Spleen (tissue), 11 donors: ENCODE measurements around the gene ETF1. TPM values are rescaled to one million over a fixed set of nuclear protein-coding genes. Genes with fewer than 3 reads are reported as not detected.

ENCODE experiments used
- DNase-seq: peaks from one replicate; pipeline ENCODE4 v3.0.0-alpha.2; 2020
- H3K27ac ChIP-seq, 8 donors: fragments of 200-600 bp; sonication (generic) in 7 of 8; 1 replicate in 4 of 8; 2 replicates in 4 of 8; pipeline versions ENCODE4 v1.5.0 to v1.8.0; 2016 to 2021; ENCODE audit warnings: inconsistent platforms in 4 of 8, mild to moderate bottlenecking in 4 of 8, moderate library complexity in 1 of 8
- H3K27me3 ChIP-seq, 7 donors: fragments of 200-600 bp; sonication (generic) in 6 of 7; replicated peaks in 1 of 7; 1 replicate in 4 of 7; 2 replicates in 3 of 7; pipeline versions ENCODE4 v1.5.0 to v1.8.0; 2016 to 2021; ENCODE audit warnings: inconsistent platforms in 3 of 7, mild to moderate bottlenecking in 1 of 7
- H3K36me3 ChIP-seq, 6 donors: fragments of 200-600 bp; sonication (generic) in 5 of 6; 1 replicate in 4 of 6; 2 replicates in 2 of 6; pipeline versions ENCODE4 v1.5.0 to v1.8.0; 2016 to 2021; ENCODE audit warnings: inconsistent platforms in 2 of 6
- H3K4me1 ChIP-seq, 6 donors: fragments of 200-600 bp; sonication (generic) in 5 of 6; 1 replicate in 3 of 6; 2 replicates in 3 of 6; pipeline versions ENCODE4 v1.5.0 to v1.8.0; 2016 to 2021; ENCODE audit warnings: inconsistent platforms in 3 of 6
- H3K4me3 ChIP-seq, 8 donors: fragments of 200-600 bp; sonication (generic) in 7 of 8; 1 replicate in 4 of 8; 2 replicates in 4 of 8; pipeline versions ENCODE4 v1.5.0 to v1.8.0; 2016 to 2021; ENCODE audit warnings: inconsistent platforms in 4 of 8, mild to moderate bottlenecking in 4 of 8, moderate library complexity in 2 of 8
- H3K9me3 ChIP-seq, 8 donors: fragments of 200-600 bp; sonication (generic) in 7 of 8; 1 replicate in 4 of 8; 2 replicates in 4 of 8; pipeline versions ENCODE4 v1.5.0 to v1.8.0; 2016 to 2021; ENCODE audit warnings: inconsistent platforms in 4 of 8
- CTCF ChIP-seq, 11 experiments: fragments of 200-600 bp in 7 of 11; fragments of 450-650 bp in 4 of 11; sonication (generic) in 4 of 11; IDR thresholded peaks in 8 of 11; conservative IDR thresholded peaks in 3 of 11; 1 replicate in 7 of 11; 2 replicates in 4 of 11; pipeline versions ENCODE4 v1.4.0 to v1.8.0; 2016 to 2021; ENCODE audit warnings: antibody characterized with exemption in 11 of 11, inconsistent platforms in 4 of 11, mild to moderate bottlenecking in 1 of 11
- POLR2A ChIP-seq, 3 donors: fragments of 450-650 bp; IDR thresholded peaks; one replicate each; pipeline ENCODE4 v1.5.1; 2017; ENCODE audit warnings: antibody characterized with exemption in 3 of 3, mild to moderate bottlenecking in 1 of 3
- POLR2AphosphoS5 ChIP-seq, 3 donors: sonication (generic); formaldehyde crosslinking; IDR thresholded peaks; one replicate each; pipeline ENCODE4 v1.5.1; 2017; ENCODE audit warnings: antibody characterized with exemption in 3 of 3
- WGBS, 5 donors: extraction: QIAGEN DNeasy Blood & Tissue Kit in 3 of 5; methylation state at CpG; one replicate each; pipeline versions ENCODE4 v1.1.5 to v1.1.7; 2013 to 2018; 5-methylcytosine and 5-hydroxymethylcytosine counted together
- intact Hi-C: fragments of 100-400 bp; cut with DNase I; formaldehyde crosslinking; loops from one replicate; pipeline ENCODE4 v1.15.0; 2023; ENCODE audit warnings: low total_unique reads
- polyA plus RNA-seq, 3 donors: library from polyadenylated mRNA; stranded (reverse); fragments of 200-250 nt; gene quantifications; one replicate each; pipeline ENCODE4 v1.2.1, GENCODE V29; 2013
- total RNA-seq, 7 donors: library from RNA; depleted of rRNA in 3 of 7; stranded (reverse); fragments of >200 nt in 3 of 7; fragmentation: NEBNext Ultra II Directional in 4 of 7; extraction: Animal tissue kit (Norgen Biotek cat#: 25700) in 4 of 7; gene quantifications; one replicate each; pipeline versions ENCODE4 v1.1.0 to v1.2.1, GENCODE V29; 2016 to 2021
- donor health status: healthy with polysubstance abuse.
- donor health status: DM: no; HTN: no; CAD: no; lungs with moderate emphysema.
- donor health status: DM: no; HTN: no; CAD: no.
- donor health status: Bipolar disorder and iron deficiency.
- donor health status: healthy.
- donor health status: DM: no; HTN: no; CAD: no.
- donor health status: DM: yes; HTN: yes; CAD: no.

ETF1 gene
- total and polyA plus RNA-seq, 10 donors, result 21.3 to 78.8 (median 54.0) TPM

- H3K27me3 ChIP-seq, result no peaks in the 10 kb centered on the region
- intact Hi-C loops, result no loop called here
- DNase-seq, result no peak
- H3K27ac ChIP-seq, result no peak overlapping the region
- WGBS, 5 donors, result 89 to 96% (median 93%) methylated on average over 6 of the region's 6 CpGs
- no peak overlapping the region for H3K4me3 ChIP-seq
- no peaks in the 10 kb centered on the region for H3K9me3 ChIP-seq
- H3K36me3 ChIP-seq, result no peaks in the 10 kb centered on the region
- no peak for TF ChIP-seq POLR2AphosphoS5 (IDR thresholded peaks at IDR 0.05)
- no peak for TF ChIP-seq POLR2A (IDR thresholded peaks at IDR 0.05)
- no peak for TF ChIP-seq CTCF (IDR thresholded peaks at IDR 0.05 in 8 of 11, conservative IDR thresholded peaks at IDR 0.05 in 3 of 11)
- H3K4me1 ChIP-seq, result peaks cover 33 to 73% (median 61%) of the 10 kb centered on the region in 6 donors
Observed at GRCh38 chr5:138545919-138546562, 3.0 kb upstream of the ETF1 start.

GRCh38 chr5:138544181-138545134 is 1.4 kb upstream of the ETF1 start:
- peak overlapping the region; percentile 95 to 100 (median 99) for H3K27ac ChIP-seq
- H3K4me3 ChIP-seq, result peak overlapping the region; percentile 55 to 96 (median 81)
- no peak for DNase-seq
- H3K36me3 ChIP-seq, result peaks cover 0 to 5% (median 0%) of the 10 kb centered on the region in 6 donors
- intact Hi-C loops, result no loop called here
- peaks cover 49 to 88% (median 76%) of the 10 kb centered on the region in 6 donors for H3K4me1 ChIP-seq
- TF ChIP-seq POLR2AphosphoS5 (IDR thresholded peaks at IDR 0.05) (no peak), CTCF (IDR thresholded peaks at IDR 0.05 in 8 of 11, conservative IDR thresholded peaks at IDR 0.05 in 3 of 11) (no peak), POLR2A (IDR thresholded peaks at IDR 0.05) (no peak)
- no peaks in the 10 kb centered on the region for H3K27me3 ChIP-seq
- H3K9me3 ChIP-seq, result no peaks in the 10 kb centered on the region
- WGBS, 5 donors, result 58 to 65% (median 64%) methylated on average over 16 of the region's 16 CpGs

- Histone ChIP-seq H3K27me3 (no peaks in the 10 kb centered on the region), H3K27ac (peak overlapping the region; percentile 95 to 100 (median 99)), H3K36me3 (peaks cover 0 to 7% (median 0%) of the 10 kb centered on the region in 6 donors), H3K9me3 (no peaks in the 10 kb centered on the region), H3K4me1 (peaks cover 52 to 88% (median 76%) of the 10 kb centered on the region in 6 donors), H3K4me3 (peak overlapping the region; percentile 55 to 96 (median 81))
- no peak for TF ChIP-seq POLR2AphosphoS5 (IDR thresholded peaks at IDR 0.05)
- peak in 1 of 3 donors; percentile 47 for TF ChIP-seq POLR2A (IDR thresholded peaks at IDR 0.05)
- 0 to 1% (median 0%) methylated on average over 5 to 12 of the region's 12 CpGs for whole genome bisulfite sequencing, 5 donors
- no peak for DNase-seq
- intact Hi-C loops, result no loop called here
Observed at GRCh38 chr5:138543730-138544104, 681 bp upstream of the ETF1 start.

DNA sequence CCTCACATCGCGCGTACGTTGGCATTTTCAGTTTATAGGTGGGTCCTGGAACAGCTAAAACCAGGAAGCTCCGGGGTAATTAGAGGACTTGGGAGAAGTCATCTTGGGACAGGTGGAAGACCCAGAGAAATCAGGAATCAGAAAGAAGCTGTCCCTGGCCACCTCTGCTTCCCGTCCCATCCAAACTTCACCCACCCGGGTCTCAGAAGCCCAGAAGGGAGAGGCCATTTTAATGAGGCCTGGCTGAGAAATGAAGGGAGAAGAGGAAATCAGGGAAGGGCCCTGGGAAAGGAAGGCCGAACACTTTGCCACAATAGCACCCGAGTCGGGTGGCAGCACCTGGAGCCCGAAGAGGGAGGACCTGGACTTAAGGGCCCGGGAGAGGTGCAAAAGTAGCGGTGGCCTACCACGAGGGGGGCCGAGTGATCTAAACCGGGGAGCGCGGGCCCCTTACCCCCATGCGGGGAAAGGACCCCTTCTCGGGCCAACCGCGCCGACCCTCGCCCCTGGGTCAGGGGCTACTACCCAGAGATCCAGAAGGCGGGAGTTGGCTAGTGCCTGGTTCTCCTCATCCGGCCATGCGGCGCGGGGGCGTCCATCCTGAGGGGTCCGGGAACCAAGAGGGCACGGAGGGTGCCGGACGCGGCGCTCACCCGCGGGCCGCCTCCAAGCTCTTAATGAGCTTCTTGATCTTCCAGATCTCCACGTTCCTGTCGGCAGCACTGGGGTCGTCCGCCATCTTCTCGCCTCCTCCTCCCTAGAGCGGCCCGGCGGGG is 668 bp downstream of the ETF1 start:
- Histone ChIP-seq H3K36me3 (peaks cover 0 to 12% (median 0%) of the 10 kb centered on the region in 6 donors), H3K4me3 (peak overlapping the region; percentile 80 to 96 (median 86)), H3K27me3 (no peaks in the 10 kb centered on the region), H3K4me1 (peaks cover 50 to 88% (median 73%) of the 10 kb centered on the region in 6 donors), H3K27ac (peak overlapping the region; percentile 95 to 100 (median 99)), H3K9me3 (no peaks in the 10 kb centered on the region)
- WGBS, 5 donors, result 0 to 1% (median 1%) methylated on average over 20 to 47 of the region's 47 CpGs
- intact Hi-C loops, result no loop called here
- TF ChIP-seq POLR2AphosphoS5 (IDR thresholded peaks at IDR 0.05) (no peak), CTCF (IDR thresholded peaks at IDR 0.05 in 8 of 11, conservative IDR thresholded peaks at IDR 0.05 in 3 of 11) (peak in 1 of 11 experiments; percentile 7)
- no peak for DNase-seq
